K562 (cell line): ENCODE data around the gene CSDE1. TPM values are rescaled to one million over a fixed set of nuclear protein-coding genes. Genes with fewer than 3 reads are reported as not detected.

Experiments used
- AFF4 ChIP-seq: sonication (generic); formaldehyde crosslinking; IDR thresholded peaks from 2 replicates; pipeline ENCODE4 v1.8.0; 2023; ENCODE audit warnings: mild to moderate bottlenecking, missing genetic modification reagents
- ARID2 ChIP-seq: fragments of 450-650 bp; IDR thresholded peaks from 2 replicates; pipeline ENCODE4 v1.6.1; 2017; ENCODE audit warnings: antibody characterized with exemption, mild to moderate bottlenecking
- ARID4B ChIP-seq: sonication (generic); formaldehyde crosslinking; IDR thresholded peaks from 2 replicates; pipeline ENCODE4 v1.8.0; 2022; ENCODE audit warnings: mild to moderate bottlenecking, missing genetic modification reagents
- BCL6 ChIP-seq: fragments of 250-450 bp; sonication (Bioruptor Pico); IDR thresholded peaks from 2 replicates; pipeline ENCODE4 v1.4.0; 2020
- DMBX1 ChIP-seq: fragments of 250-450 bp; sonication (Bioruptor Pico); IDR thresholded peaks from 2 replicates; pipeline ENCODE4 v1.8.0; 2022; ENCODE audit warnings: inconsistent platforms, mild to moderate bottlenecking, moderate library complexity, borderline replicate concordance
- ELF4 ChIP-seq: fragments of 450-650 bp; formaldehyde crosslinking; IDR thresholded peaks from 2 replicates; pipeline ENCODE4 v1.4.0; 2022; ENCODE audit warnings: missing genetic modification characterization
- HEY1 ChIP-seq: fragments of 250-450 bp; sonication (Bioruptor Pico); IDR thresholded peaks from 2 replicates; pipeline ENCODE4 v1.5.0; 2020; ENCODE audit warnings: mild to moderate bottlenecking, moderate library complexity, borderline replicate concordance
- MITF ChIP-seq: IDR thresholded peaks from 2 replicates; pipeline ENCODE4 v1.6.1; 2014; ENCODE audit warnings: antibody characterized with exemption
- NR3C1 ChIP-seq: sonication (generic); formaldehyde crosslinking; IDR thresholded peaks from 2 replicates; pipeline ENCODE4 v1.8.1; 2022; ENCODE audit warnings: missing genetic modification reagents
- PRMT5 ChIP-seq: sonication (generic); formaldehyde crosslinking; IDR thresholded peaks from 2 replicates; pipeline ENCODE4 v1.5.0; 2020; ENCODE audit warnings: missing genetic modification reagents
- STAT6 ChIP-seq: sonication (generic); formaldehyde crosslinking; IDR thresholded peaks from 2 replicates; pipeline ENCODE4 v1.8.1; 2023; ENCODE audit warnings: mild to moderate bottlenecking, missing genetic modification reagents
- USF2 ChIP-seq: sonication (generic); formaldehyde crosslinking; IDR thresholded peaks from 2 replicates; pipeline ENCODE4 v1.5.0; 2020; ENCODE audit warnings: missing genetic modification reagents
- ZNF23 ChIP-seq: fragments of 250-450 bp; sonication (Bioruptor Pico); IDR thresholded peaks from 2 replicates; pipeline ENCODE4 v1.4.0; 2020; ENCODE audit warnings: mild to moderate bottlenecking
- polyA plus RNA-seq, 8 experiments: library from polyadenylated mRNA; depleted of rRNA in 4 of 8; stranded (reverse) in 5 of 8; unstranded in 3 of 8; fragments of >200 nt; fragmentation: Nextera tagmentation in 2 of 8; fragmentation: Illumina TruSeq in 1 of 8; extraction: Ambion mirVana in 2 of 8; extraction: Trizol in 1 of 8; gene quantifications; 2 replicates each; pipeline versions ENCODE4 v1.2.1 to v1.2.3, GENCODE V29; 2011 to 2014; ENCODE audit warnings: inconsistent platforms in 1 of 8, missing spikeins in 1 of 8
- total RNA-seq, 7 experiments: library from RNA; depleted of rRNA in 6 of 7; stranded (reverse); fragments of >200 nt in 6 of 7; fragmentation: Illumina TruSeq in 2 of 7; extraction: Trizol in 2 of 7; gene quantifications; 2 replicates each; pipeline versions ENCODE4 v1.2.1 to v1.2.3, GENCODE V29; 2011 to 2021; ENCODE audit warnings: low replicate concordance in 1 of 7

CSDE1 gene
- total and polyA plus RNA-seq, 9 of the 15 experiments (the other 6 are each of a cell fraction or from before 2014, with no cell fraction given), result 174 to 538 (median 403) TPM

GRCh38 chr1:114757455-114758255 is at the start of gene CSDE1 (continued):
- peak; percentile 89 for TF ChIP-seq AFF4 (CRISPR knock-in tag)
- no peak for TF ChIP-seq USF2 (CRISPR knock-in tag)
- TF ChIP-seq ARID4B (CRISPR knock-in tag), result peak; percentile 60
- no peak for TF ChIP-seq NR3C1 (CRISPR knock-in tag)
- TF ChIP-seq DMBX1 (CRISPR knock-in tag), result peak; percentile 60; the same call in 1 of the 2 replicates
- no peak for TF ChIP-seq MITF
- no peak for TF ChIP-seq BCL6
- no peak for TF ChIP-seq PRMT5 (CRISPR knock-in tag)
- peak; percentile 39; the same call in 1 of the 2 replicates for TF ChIP-seq HEY1 (CRISPR knock-in tag)
- TF ChIP-seq ZNF23 (CRISPR knock-in tag), result no peak
- no peak for TF ChIP-seq ARID2
- peak; percentile 83; the same call in 1 of the 2 replicates for TF ChIP-seq ELF4 (CRISPR knock-in tag)
- TF ChIP-seq STAT6 (CRISPR knock-in tag), result peak; percentile 83; the same call in 1 of the 2 replicates
